DMS 273 (cell line): Measurements from ENCODE around the gene SND1.

Experiments
- DNase-seq: peaks from one replicate; lab custom pipeline; 2025; ENCODE audit not compliant: unreplicated experiment; lab: John Stamatoyannopoulos, UW

The SND1 gene

GRCh38 chr7:128053991-128054390, 402.0 kb downstream of the SND1 start:
- no peak for DNase-seq

- DNase-seq = no peak
These were observed 402.5 kb downstream of the SND1 start for GRCh38 chr7:128054511-128054910.

GRCh38 chr7:128055637-128056036, 403.6 kb downstream of the SND1 start:
- peak; percentile 25 for DNase-seq

GRCh38 chr7:128056901-128057300, 404.9 kb downstream of the SND1 start:
- no peak for DNase-seq

GRCh38 chr7:128057909-128058308, 405.9 kb downstream of the SND1 start:
- no peak for DNase-seq

GRCh38 chr7:128059143-128059988, 407.4 kb downstream of the SND1 start:
- no peak for DNase-seq

- DNase-seq = no peak
These were observed 408.0 kb downstream of the SND1 start for GRCh38 chr7:128060018-128060417.

GRCh38 chr7:128063088-128063487, 411.1 kb downstream of the SND1 start:
- DNase-seq = no peak

- no peak for DNase-seq
These were observed 413.9 kb downstream of the SND1 start for GRCh38 chr7:128065872-128066271.

- no peak for DNase-seq
These were observed 414.4 kb downstream of the SND1 start for GRCh38 chr7:128066395-128066794.

- no peak for DNase-seq
These were observed 414.9 kb downstream of the SND1 start for GRCh38 chr7:128066858-128067257.

GRCh38 chr7:128067983-128068382, 416.0 kb downstream of the SND1 start:
- DNase-seq = no peak

GRCh38 chr7:128068785-128069184, 416.8 kb downstream of the SND1 start:
- no peak for DNase-seq

GRCh38 chr7:128069373-128070364, 417.7 kb downstream of the SND1 start:
- DNase-seq = no peak

- DNase-seq = no peak
These were observed 419.4 kb downstream of the SND1 start for GRCh38 chr7:128071376-128071775.

- DNase-seq = no peak
These were observed 419.8 kb downstream of the SND1 start for GRCh38 chr7:128071801-128072200.

- no peak for DNase-seq
These were observed 421.8 kb downstream of the SND1 start for GRCh38 chr7:128073671-128074310.

- no peak for DNase-seq
These were observed 422.3 kb downstream of the SND1 start for GRCh38 chr7:128074336-128074735.

GRCh38 chr7:128074736-128075135, 422.7 kb downstream of the SND1 start:
- DNase-seq = no peak

- DNase-seq = peak; percentile 37
These were observed 423.5 kb downstream of the SND1 start for GRCh38 chr7:128075242-128076095.
